AG09319 (cell line): Measurements from ENCODE around the gene THSD4.
A peak's percentile ranks its signal among the peaks of the same experiment; 100 is the strongest.

Source experiments
- DNase-seq: peaks from one replicate; pipeline ENCODE4 v3.0.0-alpha.2; 2010; ENCODE audit warnings: low read depth; ENCODE audit errors: extremely low read depth
- CTCF ChIP-seq: IDR thresholded peaks from 2 replicates; pipeline ENCODE4 v1.5.1; 2011; ENCODE audit warnings: low read depth, mild to moderate bottlenecking, inconsistent platforms, low read length, moderate library complexity

THSD4 gene

GRCh38 chr15:71575474-71576045, 460.3 kb downstream of the THSD4 start:
- no peak for DNase-seq
- peak; percentile 61 for TF ChIP-seq CTCF

GRCh38 chr15:71577071-71577470, 461.8 kb downstream of the THSD4 start:
- TF ChIP-seq CTCF = no peak
- no peak for DNase-seq

- no peak for TF ChIP-seq CTCF
- no peak for DNase-seq
Measured at GRCh38 chr15:71581398-71581930, 466.2 kb downstream of the THSD4 start.

GRCh38 chr15:71585159-71585558, 469.9 kb downstream of the THSD4 start:
- DNase-seq = no peak
- no peak for TF ChIP-seq CTCF

GRCh38 chr15:71586463-71586862, 471.2 kb downstream of the THSD4 start:
- no peak for TF ChIP-seq CTCF
- no peak for DNase-seq

- TF ChIP-seq CTCF = no peak
- no peak for DNase-seq
Measured at GRCh38 chr15:71588746-71589145, 473.5 kb downstream of the THSD4 start.

- TF ChIP-seq CTCF = no peak
- DNase-seq = no peak
Measured at GRCh38 chr15:71591057-71591456, 475.8 kb downstream of the THSD4 start.
